ENCODE results near the gene FIBCD1. TPM values are rescaled to one million over a fixed set of nuclear protein-coding genes. Genes with fewer than 3 reads are reported as not detected.

The FIBCD1 gene
- total RNA-seq, 4 donors from 2014 or later = 4.2 TPM; not detected in 3

DNA sequence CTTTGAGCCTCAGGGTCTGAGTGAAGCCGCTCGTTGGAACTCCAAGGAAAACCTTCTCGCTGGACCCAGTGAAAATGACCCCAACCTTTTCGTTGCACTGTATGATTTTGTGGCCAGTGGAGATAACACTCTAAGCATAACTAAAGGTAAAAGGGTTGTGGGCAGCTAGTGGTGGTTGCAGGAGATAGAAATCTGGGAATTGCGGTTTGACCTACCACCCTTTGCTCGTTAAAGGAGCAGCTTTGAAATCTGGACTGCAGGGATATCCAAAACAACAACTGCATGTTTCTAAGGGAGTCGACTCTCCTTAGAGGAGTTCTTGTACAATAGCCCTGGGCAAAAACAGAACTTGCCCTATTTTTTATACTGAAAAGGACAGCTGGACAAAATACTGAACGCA, 85.0 kb downstream of the FIBCD1 start:
- TF ChIP-seq, protein P1, sequence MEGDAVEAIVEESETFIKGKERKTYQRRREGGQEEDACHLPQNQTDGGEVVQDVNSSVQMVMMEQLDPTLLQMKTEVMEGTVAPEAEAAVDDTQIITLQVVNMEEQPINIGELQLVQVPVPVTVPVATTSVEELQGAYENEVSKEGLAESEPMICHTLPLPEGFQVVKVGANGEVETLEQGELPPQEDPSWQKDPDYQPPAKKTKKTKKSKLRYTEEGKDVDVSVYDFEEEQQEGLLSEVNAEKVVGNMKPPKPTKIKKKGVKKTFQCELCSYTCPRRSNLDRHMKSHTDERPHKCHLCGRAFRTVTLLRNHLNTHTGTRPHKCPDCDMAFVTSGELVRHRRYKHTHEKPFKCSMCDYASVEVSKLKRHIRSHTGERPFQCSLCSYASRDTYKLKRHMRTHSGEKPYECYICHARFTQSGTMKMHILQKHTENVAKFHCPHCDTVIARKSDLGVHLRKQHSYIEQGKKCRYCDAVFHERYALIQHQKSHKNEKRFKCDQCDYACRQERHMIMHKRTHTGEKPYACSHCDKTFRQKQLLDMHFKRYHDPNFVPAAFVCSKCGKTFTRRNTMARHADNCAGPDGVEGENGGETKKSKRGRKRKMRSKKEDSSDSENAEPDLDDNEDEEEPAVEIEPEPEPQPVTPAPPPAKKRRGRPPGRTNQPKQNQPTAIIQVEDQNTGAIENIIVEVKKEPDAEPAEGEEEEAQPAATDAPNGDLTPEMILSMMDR (IDR thresholded peaks at IDR 0.05; ENCODE audit: low read depth) = no peak

DNA sequence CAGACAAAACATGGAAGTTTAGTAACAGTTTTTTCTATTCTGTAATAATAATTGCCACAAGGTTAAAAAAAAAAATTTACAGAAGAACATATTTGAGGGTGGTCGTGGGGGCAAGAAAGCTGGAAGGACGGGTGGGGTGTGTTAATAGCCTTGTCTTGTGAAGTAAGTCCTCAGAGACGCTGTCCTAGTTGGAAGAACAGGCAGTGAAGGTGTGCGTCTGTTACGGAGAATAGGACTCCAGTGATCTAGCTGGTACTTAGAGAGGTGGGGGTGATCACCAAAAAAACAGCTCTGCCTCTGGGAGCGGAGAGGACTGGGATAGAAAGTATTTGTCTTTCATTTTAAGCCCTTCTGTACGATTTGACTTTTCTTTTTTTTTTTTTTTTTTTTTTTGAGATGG, 86.2 kb downstream of the FIBCD1 start:
- TF ChIP-seq, protein P1 (IDR thresholded peaks at IDR 0.05; ENCODE audit: low read depth) = no peak

Other genes starting within 250 kb of the FIBCD1 start
- gene EXOSC2, start 245.5 kb downstream of the FIBCD1 start, total RNA-seq = 10 to 100 TPM; 12.2 to 18.8 (median 14.9) TPM
- gene ABL1, start 104.0 kb downstream of the FIBCD1 start, total RNA-seq = 10 to 100 TPM; 37.2 to 61.8 (median 56.2) TPM
- not detected for gene QRFP, start 42.4 kb downstream of the FIBCD1 start, total RNA-seq
- gene LAMC3, start 69.9 kb upstream of the FIBCD1 start, total RNA-seq = 1 to 10 TPM; 1.3 to 2.9 (median 1.9) TPM
- 10 to 100 TPM in 3 of 4 donors, 1 to 10 TPM in 1; 8.2 to 55.4 (median 19.4) TPM for gene AIF1L, start 157.3 kb upstream of the FIBCD1 start, total RNA-seq
- 10 to 100 TPM; 64.7 to 90.8 (median 74.0) TPM for gene NUP214, start 186.3 kb upstream of the FIBCD1 start, total RNA-seq